Measurements from ENCODE around the gene COL10A1.

Gene COL10A1

DNA sequence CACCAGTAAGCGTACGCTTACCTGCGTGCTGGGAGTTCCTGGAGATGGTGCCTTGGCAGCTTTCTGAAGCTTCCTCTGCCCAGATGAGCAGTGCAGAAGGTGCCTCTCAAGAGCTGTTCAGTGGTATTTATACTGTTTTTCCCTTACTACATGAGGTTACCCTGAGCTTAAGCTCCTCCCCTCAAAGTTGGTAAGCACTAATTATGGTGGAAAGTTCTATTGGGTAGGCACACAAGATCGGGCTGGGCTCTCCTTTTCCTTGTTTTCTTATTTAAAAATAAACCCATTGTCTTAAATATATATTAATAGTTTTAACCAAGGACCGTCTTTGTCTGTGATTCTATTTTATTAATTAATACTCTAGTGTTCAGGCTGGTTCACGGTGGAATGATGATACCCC is at the start of gene COL10A1:
TSS of gene COL10A1 (minus strand) at position 101 of the 400 bp plus-strand sequence. CDS start 640 bp downstream, outside the sequence.
- no peak within 1 kb of the TSS for H3K27ac ChIP-seq (ENCODE audit: low read depth, low read length)
- H3K4me1 ChIP-seq (ENCODE audit: control insufficient read depth in 1 of 2, insufficient read depth in 2 of 2, low read length in 2 of 2), result no peaks in the 10 kb centered on the region
- H3K36me3 ChIP-seq (ENCODE audit: control insufficient read depth in 1 of 2, insufficient read depth in 2 of 2, low read length in 2 of 2), result no peaks in the 10 kb centered on the region
- H3K9ac ChIP-seq (ENCODE audit: low read depth in 1 of 2, low read length in 2 of 2), result no peak within 1 kb of the TSS
- no peak within 1 kb of the TSS for H3K4me3 ChIP-seq (ENCODE audit: low read depth in 1 of 2, low read length in 2 of 2)
- H3K27me3 ChIP-seq (ENCODE audit: control insufficient read depth in 1 of 2, insufficient read depth in 2 of 2, low read length in 2 of 2), result no peaks in the 10 kb centered on the region
- no peaks in the 10 kb centered on the region for H3K9me3 ChIP-seq (ENCODE audit: control insufficient read depth in 1 of 2, low read length in 2 of 2)

DNA sequence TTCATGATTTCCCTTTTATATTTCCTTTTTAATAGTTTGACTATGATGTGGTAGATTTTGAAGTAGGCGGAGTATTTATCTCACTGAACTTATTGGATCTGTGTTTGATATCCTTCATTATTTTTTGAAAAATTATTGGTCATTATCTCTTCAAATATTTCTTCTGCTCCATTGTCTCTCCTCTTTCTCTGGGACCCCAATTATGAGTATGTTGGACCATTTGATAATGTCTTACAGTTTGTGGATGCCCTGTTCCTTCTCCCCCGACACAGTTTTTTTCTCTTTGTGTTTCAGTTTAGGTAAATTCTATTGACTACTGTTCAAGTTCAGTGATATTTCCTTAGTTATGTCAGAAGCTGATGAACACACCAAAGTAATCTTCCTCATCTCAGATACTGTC is 49.4 kb upstream of the COL10A1 start:
- H3K9me3 ChIP-seq (ENCODE audit: control insufficient read depth in 1 of 2, low read length in 2 of 2), result peaks cover 0 to 9% of the 10 kb centered on the region in 2 donors

DNA sequence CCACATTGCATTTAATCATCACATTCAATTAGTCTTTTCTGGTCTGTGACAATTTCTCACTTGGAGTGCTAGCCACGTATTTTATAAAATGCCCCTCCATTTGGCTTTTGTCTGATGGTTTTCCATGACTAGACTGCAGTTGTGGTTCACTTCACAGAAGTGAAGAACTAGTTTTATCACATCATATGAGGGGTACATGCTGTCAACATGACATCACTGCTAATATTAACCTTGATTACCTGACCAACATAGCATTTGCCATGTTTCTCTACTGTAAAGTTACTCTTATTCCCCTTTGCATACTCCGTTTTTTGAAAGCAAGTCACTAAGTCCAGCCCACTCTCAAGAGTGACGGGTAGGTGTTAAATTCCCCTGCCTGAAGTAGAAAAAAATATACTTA is 48.0 kb upstream of the COL10A1 start:
- Histone ChIP-seq H3K4me3 (ENCODE audit: low read depth in 1 of 2, low read length in 2 of 2) (no peak overlapping the region), H3K4me1 (ENCODE audit: control insufficient read depth in 1 of 2, insufficient read depth in 2 of 2, low read length in 2 of 2) (no peaks in the 10 kb centered on the region), H3K27ac (ENCODE audit: low read depth, low read length) (no peak overlapping the region)

More for the DNA sequence above, 49.4 kb upstream of the COL10A1 start:
- no peak overlapping the region for H3K27ac ChIP-seq (ENCODE audit: low read depth, low read length)
- no peak overlapping the region for H3K9ac ChIP-seq (ENCODE audit: low read depth in 1 of 2, low read length in 2 of 2)
- H3K27me3 ChIP-seq (ENCODE audit: control insufficient read depth in 1 of 2, insufficient read depth in 2 of 2, low read length in 2 of 2), result no peaks in the 10 kb centered on the region
- no peak overlapping the region for H3K4me3 ChIP-seq (ENCODE audit: low read depth in 1 of 2, low read length in 2 of 2)
- no peaks in the 10 kb centered on the region for H3K4me1 ChIP-seq (ENCODE audit: control insufficient read depth in 1 of 2, insufficient read depth in 2 of 2, low read length in 2 of 2)
- H3K36me3 ChIP-seq (ENCODE audit: control insufficient read depth in 1 of 2, insufficient read depth in 2 of 2, low read length in 2 of 2), result peaks cover 0 to 5% of the 10 kb centered on the region in 2 donors

DNA sequence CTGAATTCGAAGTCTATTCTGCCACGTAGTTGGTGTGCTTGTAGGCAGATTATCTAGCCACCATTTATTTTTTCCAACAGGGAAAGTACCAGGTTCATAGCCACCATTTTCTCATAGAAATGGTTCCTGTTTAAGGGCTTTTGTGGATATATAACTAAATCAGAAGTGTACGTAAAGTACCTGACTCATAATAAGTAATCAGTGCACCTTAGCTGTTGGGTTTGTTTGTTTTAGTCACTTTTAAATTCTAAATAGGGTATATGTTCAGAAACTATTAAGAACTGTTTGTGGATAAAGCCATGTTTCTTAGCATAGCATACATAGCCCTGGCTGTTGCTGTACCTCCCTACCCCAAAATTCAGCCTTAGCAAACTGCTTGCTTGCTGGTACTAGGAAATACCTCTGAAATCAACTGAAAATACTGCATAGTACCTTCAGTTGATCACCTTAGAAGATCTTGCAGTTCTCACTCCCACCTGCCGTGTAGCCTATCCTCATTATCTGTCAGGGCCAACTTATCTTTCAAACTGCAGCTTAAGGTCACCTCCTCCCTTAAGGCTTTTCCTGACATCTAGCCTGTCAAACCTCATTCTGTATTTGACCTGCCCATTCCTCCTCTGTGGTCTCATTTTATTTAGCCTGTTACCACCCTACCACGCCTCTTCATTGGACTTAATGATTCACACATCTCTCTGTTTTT is 44.6 kb upstream of the COL10A1 start:
- no peaks in the 10 kb centered on the region for H3K4me1 ChIP-seq (ENCODE audit: control insufficient read depth in 1 of 2, insufficient read depth in 2 of 2, low read length in 2 of 2)
- H3K27ac ChIP-seq (ENCODE audit: low read depth, low read length), result no peak overlapping the region
- peaks cover 0 to 5% of the 10 kb centered on the region in 2 donors for H3K36me3 ChIP-seq (ENCODE audit: control insufficient read depth in 1 of 2, insufficient read depth in 2 of 2, low read length in 2 of 2)
- no peak overlapping the region for H3K9ac ChIP-seq (ENCODE audit: low read depth in 1 of 2, low read length in 2 of 2)
- H3K27me3 ChIP-seq (ENCODE audit: control insufficient read depth in 1 of 2, insufficient read depth in 2 of 2, low read length in 2 of 2), result no peaks in the 10 kb centered on the region
- H3K9me3 ChIP-seq (ENCODE audit: control insufficient read depth in 1 of 2, low read length in 2 of 2), result peaks cover 0 to 8% of the 10 kb centered on the region in 2 donors
- no peak overlapping the region for H3K4me3 ChIP-seq (ENCODE audit: low read depth in 1 of 2, low read length in 2 of 2)

More for the DNA sequence above, 48.0 kb upstream of the COL10A1 start:
- Histone ChIP-seq H3K9me3 (ENCODE audit: control insufficient read depth in 1 of 2, low read length in 2 of 2) (peaks cover 0 to 9% of the 10 kb centered on the region in 2 donors), H3K27me3 (ENCODE audit: control insufficient read depth in 1 of 2, insufficient read depth in 2 of 2, low read length in 2 of 2) (no peaks in the 10 kb centered on the region), H3K36me3 (ENCODE audit: control insufficient read depth in 1 of 2, insufficient read depth in 2 of 2, low read length in 2 of 2) (peaks cover 0 to 5% of the 10 kb centered on the region in 2 donors), H3K9ac (ENCODE audit: low read depth in 1 of 2, low read length in 2 of 2) (no peak overlapping the region)

GRCh38 chr6:116169880-116170279 is 43.9 kb upstream of the COL10A1 start:
- H3K27me3 ChIP-seq (ENCODE audit: control insufficient read depth in 1 of 2, insufficient read depth in 2 of 2, low read length in 2 of 2), result no peaks in the 10 kb centered on the region
- H3K36me3 ChIP-seq (ENCODE audit: control insufficient read depth in 1 of 2, insufficient read depth in 2 of 2, low read length in 2 of 2), result peaks cover 0 to 5% of the 10 kb centered on the region in 2 donors
- H3K27ac ChIP-seq (ENCODE audit: low read depth, low read length), result no peak overlapping the region
- H3K4me1 ChIP-seq (ENCODE audit: control insufficient read depth in 1 of 2, insufficient read depth in 2 of 2, low read length in 2 of 2), result no peaks in the 10 kb centered on the region
- no peak overlapping the region for H3K4me3 ChIP-seq (ENCODE audit: low read depth in 1 of 2, low read length in 2 of 2)
- H3K9me3 ChIP-seq (ENCODE audit: control insufficient read depth in 1 of 2, low read length in 2 of 2), result peaks cover 0 to 4% of the 10 kb centered on the region in 2 donors
- no peak overlapping the region for H3K9ac ChIP-seq (ENCODE audit: low read depth in 1 of 2, low read length in 2 of 2)

DNA sequence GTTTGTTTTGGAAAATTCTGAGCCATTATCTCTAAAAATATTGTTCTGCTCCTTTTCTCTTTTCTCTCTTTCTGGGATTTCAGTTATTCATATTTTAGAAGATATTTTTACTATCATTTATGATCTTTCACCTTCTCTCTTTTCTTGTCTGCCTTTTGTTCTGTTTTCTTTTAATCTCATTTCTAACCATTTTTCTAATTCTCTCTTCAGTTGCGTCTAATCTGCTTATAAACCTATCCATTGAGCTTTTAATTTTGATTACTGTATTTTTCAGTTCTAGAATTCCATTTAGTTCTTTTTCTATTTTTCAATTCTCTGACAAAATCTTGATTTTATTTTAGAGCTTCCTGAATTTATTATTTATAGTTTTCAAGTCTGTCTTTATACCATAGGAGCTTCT is 42.2 kb upstream of the COL10A1 start:
- Histone ChIP-seq H3K4me3 (ENCODE audit: low read depth in 1 of 2, low read length in 2 of 2) (no peak overlapping the region), H3K4me1 (ENCODE audit: control insufficient read depth in 1 of 2, insufficient read depth in 2 of 2, low read length in 2 of 2) (no peaks in the 10 kb centered on the region), H3K9ac (ENCODE audit: low read depth in 1 of 2, low read length in 2 of 2) (no peak overlapping the region), H3K9me3 (ENCODE audit: control insufficient read depth in 1 of 2, low read length in 2 of 2) (no peaks in the 10 kb centered on the region), H3K27ac (ENCODE audit: low read depth, low read length) (no peak overlapping the region), H3K36me3 (ENCODE audit: control insufficient read depth in 1 of 2, insufficient read depth in 2 of 2, low read length in 2 of 2) (no peaks in the 10 kb centered on the region), H3K27me3 (ENCODE audit: control insufficient read depth in 1 of 2, insufficient read depth in 2 of 2, low read length in 2 of 2) (no peaks in the 10 kb centered on the region)

DNA sequence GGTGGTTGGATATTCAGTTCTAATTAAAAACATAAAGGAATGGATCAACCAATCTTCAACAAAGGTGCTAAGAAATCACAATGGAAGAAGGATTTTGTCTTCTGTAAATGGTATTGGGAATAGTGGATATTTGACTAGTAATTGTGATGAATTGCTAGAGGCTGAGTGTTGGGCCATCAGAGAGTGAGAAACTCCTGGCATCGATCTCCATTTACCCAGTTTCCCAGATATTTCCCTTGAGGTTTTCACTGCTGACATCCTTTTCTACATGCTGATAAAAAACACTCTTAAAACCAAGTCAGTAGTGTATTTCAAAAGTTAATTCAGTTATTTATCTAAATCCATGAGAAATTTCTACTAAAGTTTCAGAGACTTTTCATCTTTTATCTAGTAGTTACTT is 40.4 kb upstream of the COL10A1 start:
- H3K9ac ChIP-seq (ENCODE audit: low read depth in 1 of 2, low read length in 2 of 2), result no peak overlapping the region
- no peaks in the 10 kb centered on the region for H3K9me3 ChIP-seq (ENCODE audit: control insufficient read depth in 1 of 2, low read length in 2 of 2)
- no peaks in the 10 kb centered on the region for H3K4me1 ChIP-seq (ENCODE audit: control insufficient read depth in 1 of 2, insufficient read depth in 2 of 2, low read length in 2 of 2)
- no peak overlapping the region for H3K27ac ChIP-seq (ENCODE audit: low read depth, low read length)
- no peak overlapping the region for H3K4me3 ChIP-seq (ENCODE audit: low read depth in 1 of 2, low read length in 2 of 2)
- H3K36me3 ChIP-seq (ENCODE audit: control insufficient read depth in 1 of 2, insufficient read depth in 2 of 2, low read length in 2 of 2), result no peaks in the 10 kb centered on the region
- no peaks in the 10 kb centered on the region for H3K27me3 ChIP-seq (ENCODE audit: control insufficient read depth in 1 of 2, insufficient read depth in 2 of 2, low read length in 2 of 2)

DNA sequence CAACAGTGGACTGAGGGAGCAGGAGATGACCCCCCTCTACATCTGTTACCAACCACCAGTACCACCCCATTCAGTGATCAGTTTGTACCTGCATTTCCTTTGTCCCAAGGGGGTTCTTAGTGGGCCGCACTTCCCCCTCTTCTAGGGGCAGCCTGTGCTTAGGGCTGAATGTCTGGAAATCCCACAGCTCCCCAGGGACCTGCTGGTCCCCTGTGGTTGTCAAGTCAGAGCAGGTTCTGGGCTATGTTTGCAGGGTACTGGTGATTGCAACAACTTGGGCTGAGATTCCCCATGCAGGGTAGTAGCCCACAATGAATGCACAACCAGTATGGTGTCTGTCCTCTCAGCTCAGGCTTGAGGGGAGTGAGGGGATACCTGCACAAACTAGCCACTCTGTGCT is 39.7 kb upstream of the COL10A1 start:
- H3K9me3 ChIP-seq (ENCODE audit: control insufficient read depth in 1 of 2, low read length in 2 of 2), result no peaks in the 10 kb centered on the region
- H3K27me3 ChIP-seq (ENCODE audit: control insufficient read depth in 1 of 2, insufficient read depth in 2 of 2, low read length in 2 of 2), result no peaks in the 10 kb centered on the region
- no peak overlapping the region for H3K9ac ChIP-seq (ENCODE audit: low read depth in 1 of 2, low read length in 2 of 2)
- H3K4me3 ChIP-seq (ENCODE audit: low read depth in 1 of 2, low read length in 2 of 2), result no peak overlapping the region
- no peak overlapping the region for H3K27ac ChIP-seq (ENCODE audit: low read depth, low read length)
- no peaks in the 10 kb centered on the region for H3K4me1 ChIP-seq (ENCODE audit: control insufficient read depth in 1 of 2, insufficient read depth in 2 of 2, low read length in 2 of 2)
- no peaks in the 10 kb centered on the region for H3K36me3 ChIP-seq (ENCODE audit: control insufficient read depth in 1 of 2, insufficient read depth in 2 of 2, low read length in 2 of 2)

DNA sequence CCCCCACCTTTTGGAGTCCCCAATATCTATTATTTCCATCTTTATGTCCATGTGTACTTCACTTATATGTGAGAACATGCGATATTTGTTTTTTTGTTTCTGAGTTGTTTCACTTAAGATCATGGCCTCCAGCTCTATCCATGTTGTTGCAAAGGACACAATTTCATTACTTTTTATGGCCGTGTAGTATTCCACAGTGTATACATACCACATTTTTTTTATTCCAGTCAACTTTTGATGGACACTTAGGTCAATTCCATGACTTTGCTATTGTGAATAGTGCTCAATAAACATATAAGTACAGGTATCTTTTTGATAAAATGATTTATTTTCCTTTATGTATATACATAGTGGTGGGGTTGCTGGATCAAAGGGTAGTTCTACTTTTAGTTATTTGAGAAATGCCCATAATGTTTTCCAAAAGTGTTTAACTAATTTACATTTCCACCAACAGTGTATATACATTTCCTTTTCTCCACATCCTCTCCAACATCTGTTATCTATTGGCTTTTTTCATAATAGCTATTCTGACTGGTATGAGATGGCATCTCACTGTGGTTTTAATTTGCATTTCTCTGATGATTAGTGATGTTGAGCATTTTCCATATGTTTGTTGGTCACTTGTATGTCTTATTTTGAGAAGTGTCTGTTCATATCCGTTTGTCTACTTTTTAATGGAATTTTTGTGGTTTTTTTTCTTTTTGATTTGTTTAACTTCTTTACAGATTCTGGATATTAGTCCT is 34.0 kb upstream of the COL10A1 start:
- no peaks in the 10 kb centered on the region for H3K4me1 ChIP-seq (ENCODE audit: control insufficient read depth in 1 of 2, insufficient read depth in 2 of 2, low read length in 2 of 2)
- no peak overlapping the region for H3K27ac ChIP-seq (ENCODE audit: low read depth, low read length)
- H3K9ac ChIP-seq (ENCODE audit: low read depth in 1 of 2, low read length in 2 of 2), result no peak overlapping the region
- no peaks in the 10 kb centered on the region for H3K27me3 ChIP-seq (ENCODE audit: control insufficient read depth in 1 of 2, insufficient read depth in 2 of 2, low read length in 2 of 2)
- no peak overlapping the region for H3K4me3 ChIP-seq (ENCODE audit: low read depth in 1 of 2, low read length in 2 of 2)
- no peaks in the 10 kb centered on the region for H3K9me3 ChIP-seq (ENCODE audit: control insufficient read depth in 1 of 2, low read length in 2 of 2)
- H3K36me3 ChIP-seq (ENCODE audit: control insufficient read depth in 1 of 2, insufficient read depth in 2 of 2, low read length in 2 of 2), result peaks cover 0 to 3% of the 10 kb centered on the region in 2 donors

DNA sequence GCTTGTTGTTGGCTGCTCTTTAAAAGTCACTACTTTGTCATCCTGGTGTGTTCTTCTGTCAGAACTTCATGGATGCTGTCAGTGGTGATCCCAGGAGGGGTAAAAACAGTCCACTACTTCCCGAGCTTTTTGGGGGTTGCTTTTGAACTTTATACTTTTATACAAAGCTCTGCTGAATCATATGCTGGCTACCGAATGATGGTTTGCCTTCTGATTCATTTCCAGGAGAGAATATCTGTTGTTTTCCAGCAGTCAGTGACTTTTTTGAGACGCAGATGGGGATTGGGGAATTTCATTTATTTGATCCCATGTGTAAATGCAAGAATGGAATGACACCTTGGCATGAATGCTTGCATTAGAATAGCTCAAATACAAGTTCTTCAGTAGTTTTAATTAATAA is 32.7 kb upstream of the COL10A1 start:
- no peak overlapping the region for H3K9ac ChIP-seq (ENCODE audit: low read depth in 1 of 2, low read length in 2 of 2)
- no peak overlapping the region for H3K4me3 ChIP-seq (ENCODE audit: low read depth in 1 of 2, low read length in 2 of 2)
- no peaks in the 10 kb centered on the region for H3K9me3 ChIP-seq (ENCODE audit: control insufficient read depth in 1 of 2, low read length in 2 of 2)
- H3K36me3 ChIP-seq (ENCODE audit: control insufficient read depth in 1 of 2, insufficient read depth in 2 of 2, low read length in 2 of 2), result peaks cover 0 to 3% of the 10 kb centered on the region in 2 donors
- no peaks in the 10 kb centered on the region for H3K27me3 ChIP-seq (ENCODE audit: control insufficient read depth in 1 of 2, insufficient read depth in 2 of 2, low read length in 2 of 2)
- no peaks in the 10 kb centered on the region for H3K4me1 ChIP-seq (ENCODE audit: control insufficient read depth in 1 of 2, insufficient read depth in 2 of 2, low read length in 2 of 2)
- no peak overlapping the region for H3K27ac ChIP-seq (ENCODE audit: low read depth, low read length)

Measured in duodenal mucosa (tissue), 2 donors.